A549 (cell line): ENCODE data around the gene CPO.

Source experiments
- CTCF ChIP-seq: fragments of >200 bp; sonication (Bioruptor Twin); formaldehyde crosslinking; IDR thresholded peaks from 3 replicates; pipeline ENCODE4 v1.5.1; 2016
- EHMT2 ChIP-seq: fragments of 200-600 bp; sonication (generic); IDR thresholded peaks from 2 replicates; pipeline ENCODE4 v1.6.1; 2016; ENCODE audit warnings: antibody characterized with exemption, low read depth, mild to moderate bottlenecking, moderate library complexity
- EP300 ChIP-seq, 2 experiments: fragments of >200 bp; sonication (Bioruptor Twin); formaldehyde crosslinking; IDR thresholded peaks; 2 replicates in 1 of 2; 3 replicates in 1 of 2; pipeline ENCODE4 v1.6.1; 2016 to 2017
- HOXA7 ChIP-seq: fragments of 250-450 bp; sonication (Bioruptor Pico); IDR thresholded peaks from 2 replicates; pipeline ENCODE4 v1.5.0; 2020; ENCODE audit warnings: mild to moderate bottlenecking, moderate library complexity
- PHF8 ChIP-seq: fragments of 200-600 bp; sonication (generic); IDR thresholded peaks from 2 replicates; pipeline ENCODE4 v1.6.1; 2016; ENCODE audit warnings: low read depth, mild to moderate bottlenecking, antibody characterized with exemption, moderate library complexity, borderline replicate concordance
- POLR2A ChIP-seq: IDR thresholded peaks from 2 replicates; pipeline ENCODE4 v1.6.1; 2012; ENCODE audit warnings: mild to moderate bottlenecking, low read length
- USF2 ChIP-seq: fragments of 450-650 bp; IDR thresholded peaks from 2 replicates; pipeline ENCODE4 v1.6.1; 2014; ENCODE audit warnings: antibody characterized with exemption
- ZSCAN20 ChIP-seq: fragments of 250-450 bp; sonication (Bioruptor Pico); IDR thresholded peaks from 2 replicates; pipeline ENCODE4 v1.8.0; 2022; ENCODE audit warnings: mild to moderate bottlenecking, moderate library complexity
- TF ChIP-seq, protein P1 (sequence below): fragments of 200-600 bp; sonication (generic); IDR thresholded peaks from 2 replicates; pipeline ENCODE4 v1.6.1; 2016; ENCODE audit warnings: antibody characterized with exemption, mild to moderate bottlenecking, moderate library complexity
- TF ChIP-seq, protein P2 (sequence below): IDR thresholded peaks from 2 replicates; pipeline ENCODE4 v1.6.1; 2012

GRCh38 chr2:206971805-206972204 lies 32.5 kb downstream of the CPO start:
- no peak for TF ChIP-seq POLR2A
- no peak for TF ChIP-seq EP300 (IDR thresholded peaks at IDR 0.05)
- no peak for TF ChIP-seq CTCF
- TF ChIP-seq PHF8, result no peak
- no peak for TF ChIP-seq EHMT2
- no peak for TF ChIP-seq HOXA7 (CRISPR knock-in tag)
- TF ChIP-seq USF2, result no peak
- TF ChIP-seq, protein P1, sequence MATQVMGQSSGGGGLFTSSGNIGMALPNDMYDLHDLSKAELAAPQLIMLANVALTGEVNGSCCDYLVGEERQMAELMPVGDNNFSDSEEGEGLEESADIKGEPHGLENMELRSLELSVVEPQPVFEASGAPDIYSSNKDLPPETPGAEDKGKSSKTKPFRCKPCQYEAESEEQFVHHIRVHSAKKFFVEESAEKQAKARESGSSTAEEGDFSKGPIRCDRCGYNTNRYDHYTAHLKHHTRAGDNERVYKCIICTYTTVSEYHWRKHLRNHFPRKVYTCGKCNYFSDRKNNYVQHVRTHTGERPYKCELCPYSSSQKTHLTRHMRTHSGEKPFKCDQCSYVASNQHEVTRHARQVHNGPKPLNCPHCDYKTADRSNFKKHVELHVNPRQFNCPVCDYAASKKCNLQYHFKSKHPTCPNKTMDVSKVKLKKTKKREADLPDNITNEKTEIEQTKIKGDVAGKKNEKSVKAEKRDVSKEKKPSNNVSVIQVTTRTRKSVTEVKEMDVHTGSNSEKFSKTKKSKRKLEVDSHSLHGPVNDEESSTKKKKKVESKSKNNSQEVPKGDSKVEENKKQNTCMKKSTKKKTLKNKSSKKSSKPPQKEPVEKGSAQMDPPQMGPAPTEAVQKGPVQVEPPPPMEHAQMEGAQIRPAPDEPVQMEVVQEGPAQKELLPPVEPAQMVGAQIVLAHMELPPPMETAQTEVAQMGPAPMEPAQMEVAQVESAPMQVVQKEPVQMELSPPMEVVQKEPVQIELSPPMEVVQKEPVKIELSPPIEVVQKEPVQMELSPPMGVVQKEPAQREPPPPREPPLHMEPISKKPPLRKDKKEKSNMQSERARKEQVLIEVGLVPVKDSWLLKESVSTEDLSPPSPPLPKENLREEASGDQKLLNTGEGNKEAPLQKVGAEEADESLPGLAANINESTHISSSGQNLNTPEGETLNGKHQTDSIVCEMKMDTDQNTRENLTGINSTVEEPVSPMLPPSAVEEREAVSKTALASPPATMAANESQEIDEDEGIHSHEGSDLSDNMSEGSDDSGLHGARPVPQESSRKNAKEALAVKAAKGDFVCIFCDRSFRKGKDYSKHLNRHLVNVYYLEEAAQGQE, result no peak
- TF ChIP-seq, protein P2, sequence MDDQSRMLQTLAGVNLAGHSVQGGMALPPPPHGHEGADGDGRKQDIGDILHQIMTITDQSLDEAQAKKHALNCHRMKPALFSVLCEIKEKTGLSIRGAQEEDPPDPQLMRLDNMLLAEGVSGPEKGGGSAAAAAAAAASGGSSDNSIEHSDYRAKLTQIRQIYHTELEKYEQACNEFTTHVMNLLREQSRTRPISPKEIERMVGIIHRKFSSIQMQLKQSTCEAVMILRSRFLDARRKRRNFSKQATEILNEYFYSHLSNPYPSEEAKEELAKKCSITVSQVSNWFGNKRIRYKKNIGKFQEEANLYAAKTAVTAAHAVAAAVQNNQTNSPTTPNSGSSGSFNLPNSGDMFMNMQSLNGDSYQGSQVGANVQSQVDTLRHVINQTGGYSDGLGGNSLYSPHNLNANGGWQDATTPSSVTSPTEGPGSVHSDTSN, result no peak
- TF ChIP-seq ZSCAN20, result no peak
